Measurements from ENCODE around the gene B3GAT3.
A peak's percentile ranks its signal among the peaks of the same experiment; 100 is the strongest.
"Not testable (repeated sequence)": the region's sequence is repeated elsewhere in the genome, so short reads cannot be mapped to it uniquely, and the experiment has no call there.

Gene B3GAT3

GRCh38 chr11:62595124-62595523 lies 26.7 kb downstream of the B3GAT3 start:
- H3K4me3 ChIP-seq (replicated peaks; ENCODE audit: low read depth, low read length) = no peak overlapping the region
- no peak for DNase-seq (ENCODE audit: low read depth)
- no peak for TF ChIP-seq CTCF (IDR thresholded peaks at IDR 0.05; ENCODE audit: low read length, missing control alignments)

- H3K4me3 ChIP-seq (replicated peaks; ENCODE audit: low read depth, low read length) = no peak overlapping the region
- TF ChIP-seq CTCF (IDR thresholded peaks at IDR 0.05; ENCODE audit: low read length, missing control alignments) = peak; percentile 72
- peak; percentile 85 for DNase-seq (ENCODE audit: low read depth)
Measured at GRCh38 chr11:62593434-62594044, 28.2 kb downstream of the B3GAT3 start.

GRCh38 chr11:62592989-62593421 lies 28.8 kb downstream of the B3GAT3 start:
- TF ChIP-seq CTCF (IDR thresholded peaks at IDR 0.05; ENCODE audit: low read length, missing control alignments) = no peak
- DNase-seq (ENCODE audit: low read depth) = no peak
- no peak overlapping the region for H3K4me3 ChIP-seq (replicated peaks; ENCODE audit: low read depth, low read length)

GRCh38 chr11:62592146-62592815 lies 29.5 kb downstream of the B3GAT3 start:
- H3K4me3 ChIP-seq (replicated peaks; ENCODE audit: low read depth, low read length) = peak overlapping the region; percentile 82
- TF ChIP-seq CTCF (IDR thresholded peaks at IDR 0.05; ENCODE audit: low read length, missing control alignments) = no peak
- no peak for DNase-seq (ENCODE audit: low read depth)

- H3K4me3 ChIP-seq (replicated peaks; ENCODE audit: low read depth, low read length) = peak within 1 kb of the TSS; percentile 82
- TF ChIP-seq CTCF (IDR thresholded peaks at IDR 0.05; ENCODE audit: low read length, missing control alignments) = no peak
Measured at GRCh38 chr11:62591448-62592145, 30.2 kb downstream of the B3GAT3 start, which contains the start of gene TUT1. Gene TUT1 (minus strand): TSS chr11:62591523. CDS start chr11:62591485, 38 bp downstream.

GRCh38 chr11:62588966-62589637 lies 32.7 kb downstream of the B3GAT3 start:
- DNase-seq (ENCODE audit: low read depth) = peak; percentile 34
- peak; percentile 44 for TF ChIP-seq CTCF (IDR thresholded peaks at IDR 0.05; ENCODE audit: low read length, missing control alignments)
- no peak overlapping the region for H3K4me3 ChIP-seq (replicated peaks; ENCODE audit: low read depth, low read length)

More at GRCh38 chr11:62591448-62592145, 30.2 kb downstream of the B3GAT3 start, which contains the start of gene TUT1:
- peak; percentile 99 for DNase-seq (ENCODE audit: low read depth)

GRCh38 chr11:62585356-62585755 lies 36.4 kb downstream of the B3GAT3 start:
- not testable (repeated sequence) for H3K4me3 ChIP-seq (replicated peaks; ENCODE audit: low read depth, low read length); DNase-seq (ENCODE audit: low read depth)

GRCh38 chr11:62581735-62582134 lies 40.1 kb downstream of the B3GAT3 start:
- H3K4me3 ChIP-seq (replicated peaks; ENCODE audit: low read depth, low read length); DNase-seq (ENCODE audit: low read depth): not testable (repeated sequence)
